Vagina (tissue), 2 donors: ENCODE measurements around the gene SLC17A7. TPM values are rescaled to one million over a fixed set of nuclear protein-coding genes. Genes with fewer than 3 reads are reported as not detected.

Experiments
- DNase-seq, 2 donors: peaks; one replicate each; pipeline ENCODE4 v3.0.0-alpha.2; 2017; ENCODE audit errors: extremely low spot score in 2 of 2
- H3K27ac ChIP-seq: fragments of 200-600 bp; sonication (generic); one replicate; pipeline ENCODE4 v1.5.1; 2019
- H3K27me3 ChIP-seq: fragments of 200-600 bp; sonication (generic); one replicate; pipeline ENCODE4 v1.5.1; 2019
- H3K36me3 ChIP-seq, 2 donors: fragments of 200-600 bp; sonication (generic); one replicate each; pipeline ENCODE4 v1.5.1; 2017 to 2019
- H3K4me1 ChIP-seq: fragments of 200-600 bp; sonication (generic); one replicate; pipeline ENCODE4 v1.5.1; 2019
- H3K4me3 ChIP-seq, 2 donors: fragments of 200-600 bp; sonication (generic); 1 replicate in 1 of 2; 2 replicates in 1 of 2; pipeline ENCODE4 v1.5.1; 2016 to 2019
- H3K9me3 ChIP-seq: fragments of 200-600 bp; sonication (generic); one replicate; pipeline ENCODE4 v1.5.1; 2019
- CTCF ChIP-seq, 3 experiments: fragments of 450-650 bp in 2 of 3; fragments of 200-600 bp in 1 of 3; sonication (generic) in 1 of 3; IDR thresholded peaks; one replicate each; pipeline ENCODE4 v1.5.1; 2017 to 2019; ENCODE audit warnings: antibody characterized with exemption in 3 of 3, mild to moderate bottlenecking in 2 of 3, moderate library complexity in 2 of 3
- POLR2A ChIP-seq, 2 donors: fragments of 450-650 bp; IDR thresholded peaks; one replicate each; pipeline ENCODE4 v1.6.1; 2017; ENCODE audit warnings: antibody characterized with exemption in 2 of 2, mild to moderate bottlenecking in 2 of 2, moderate library complexity in 2 of 2
- POLR2AphosphoS5 ChIP-seq, 2 donors: sonication (generic); formaldehyde crosslinking; IDR thresholded peaks; one replicate each; pipeline ENCODE4 v1.9.0; 2017; ENCODE audit warnings: antibody characterized with exemption in 2 of 2, mild to moderate bottlenecking in 2 of 2, low read depth in 1 of 2; ENCODE audit not compliant: insufficient read depth in 1 of 2
- intact Hi-C: fragments of 100-400 bp; cut with DNase I; formaldehyde crosslinking; loops from one replicate; pipeline ENCODE4 v1.15.1; 2023
- total RNA-seq: library from RNA; depleted of rRNA; stranded (reverse); fragments of >200 nt; gene quantifications from one replicate; pipeline ENCODE4 v1.2.3, GENCODE V29; 2016

SLC17A7 gene
- 0.74 TPM for total RNA-seq

DNA sequence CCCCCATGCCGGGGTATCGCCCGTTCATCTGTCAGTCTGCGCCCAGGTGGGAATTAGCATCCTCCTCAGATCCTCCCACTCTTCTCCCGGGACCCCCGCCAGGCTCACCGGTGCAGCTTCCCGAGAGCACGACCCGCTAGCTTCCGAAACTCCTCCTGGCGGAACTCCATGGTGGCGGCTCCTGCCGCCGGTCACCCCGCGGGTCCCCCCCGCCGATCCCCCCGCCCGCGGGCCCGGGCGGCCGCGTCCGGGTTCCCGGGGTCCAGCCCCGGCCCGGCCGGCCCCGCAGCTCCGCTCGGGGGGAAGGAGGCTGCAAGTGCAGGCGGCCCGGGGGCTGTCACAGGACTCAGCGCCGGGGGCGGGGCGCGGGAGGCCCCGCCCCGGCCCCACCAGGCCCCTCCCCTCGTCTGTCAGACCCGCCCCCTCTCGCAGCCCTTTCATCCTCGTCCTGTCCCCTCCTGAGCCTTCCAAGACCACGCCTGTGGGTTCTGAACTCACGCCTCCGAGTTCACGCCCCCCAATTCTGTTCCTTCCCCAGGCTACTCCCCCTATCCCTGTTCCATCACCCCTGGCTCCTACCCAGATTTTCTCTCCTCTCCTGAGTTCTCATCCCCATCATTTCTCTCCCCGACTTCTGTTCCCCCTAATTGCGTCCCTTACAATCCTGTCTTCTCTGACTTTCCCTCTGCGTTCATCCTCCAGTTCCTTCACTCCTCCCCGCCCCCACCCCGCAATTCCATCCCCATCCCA, at the start of gene SLC17A7:
TSS of gene SLC17A7 (minus strand) at position 318 of the 750 bp plus-strand sequence. CDS start at position 170, 148 bp downstream.
- H3K27ac ChIP-seq: peak within 1 kb of the TSS; percentile 83
- H3K4me3 ChIP-seq: peak within 1 kb of the TSS; percentile 70 to 90
- peaks cover 22% of the 10 kb centered on the region for H3K4me1 ChIP-seq
- intact Hi-C loops: loop anchor here (10.0 kb wide), 2 partner anchors 77 to 217 kb away; partner anchors contain the start of genes DKKL1 and TEAD2
- no peaks in the 10 kb centered on the region for H3K27me3 ChIP-seq
- DNase-seq: no peak
- no peaks in the 10 kb centered on the region for H3K9me3 ChIP-seq
- TF ChIP-seq POLR2A (IDR thresholded peaks at IDR 0.05): no peak
- TF ChIP-seq CTCF (IDR thresholded peaks at IDR 0.05): no peak
- TF ChIP-seq POLR2AphosphoS5 (IDR thresholded peaks at IDR 0.05; ENCODE audit: insufficient read depth in 1 of 2, low read depth in 1 of 2): no peak
- no peaks in the 10 kb centered on the region for H3K36me3 ChIP-seq

DNA sequence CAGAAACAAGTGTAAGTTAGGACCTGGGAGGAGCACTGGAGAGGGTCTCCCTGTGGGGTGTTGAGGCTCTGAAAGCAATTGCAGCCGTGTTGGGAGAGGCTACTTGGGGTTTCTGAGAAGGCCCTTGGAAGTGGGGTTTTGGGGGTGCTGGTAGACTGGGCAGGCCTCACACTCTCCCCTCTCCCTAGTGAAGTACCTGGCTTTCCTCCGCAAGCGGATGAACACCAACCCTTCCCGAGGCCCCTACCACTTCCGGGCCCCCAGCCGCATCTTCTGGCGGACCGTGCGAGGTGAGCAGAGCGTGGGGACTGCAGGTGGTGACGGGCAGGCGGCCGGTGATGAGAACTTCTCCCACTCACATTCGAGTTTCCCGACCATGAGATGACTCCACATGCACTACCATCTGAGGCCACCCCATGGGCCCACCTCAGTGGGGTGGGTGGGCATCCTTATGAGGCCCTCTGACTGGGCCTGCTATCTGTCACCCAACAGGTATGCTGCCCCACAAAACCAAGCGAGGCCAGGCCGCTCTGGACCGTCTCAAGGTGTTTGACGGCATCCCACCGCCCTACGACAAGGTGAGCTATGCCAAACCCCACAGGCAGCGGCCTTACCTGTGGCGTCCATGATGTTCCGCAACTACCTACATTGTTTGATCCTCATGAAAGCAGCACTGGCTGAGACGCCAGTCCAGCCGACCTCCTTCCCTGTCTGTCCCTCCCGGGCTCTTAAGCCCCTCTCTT, 49.1 kb upstream of the SLC17A7 start:
- peaks cover 0 to 35% of the 10 kb centered on the region in 2 donors for H3K36me3 ChIP-seq
- no peak overlapping the region for H3K27ac ChIP-seq
- no peaks in the 10 kb centered on the region for H3K27me3 ChIP-seq
- intact Hi-C loops: loop anchor here (10.0 kb wide), 1 partner anchor 174 kb away; the partner anchor contains the start of genes BCL2L12 and IRF3
- DNase-seq: no peak
- peak in 1 of 2 donors; percentile 36 for TF ChIP-seq POLR2AphosphoS5 (IDR thresholded peaks at IDR 0.05; ENCODE audit: insufficient read depth in 1 of 2, low read depth in 1 of 2)
- no peak for TF ChIP-seq POLR2A (IDR thresholded peaks at IDR 0.05)
- no peak for TF ChIP-seq CTCF (IDR thresholded peaks at IDR 0.05)
- no peaks in the 10 kb centered on the region for H3K9me3 ChIP-seq
- peaks cover 36% of the 10 kb centered on the region for H3K4me1 ChIP-seq
- no peak overlapping the region for H3K4me3 ChIP-seq

- intact Hi-C loops: loop anchor here (10.0 kb wide), 1 partner anchor 175 kb away; the partner anchor contains the start of genes BCL2L12 and IRF3
- DNase-seq: no peak
- Histone ChIP-seq H3K4me3 (peak overlapping the region; percentile 82 to 96), H3K27me3 (no peaks in the 10 kb centered on the region), H3K36me3 (peaks cover 0 to 35% of the 10 kb centered on the region in 2 donors), H3K27ac (peak overlapping the region; percentile 93), H3K9me3 (no peaks in the 10 kb centered on the region), H3K4me1 (peaks cover 33% of the 10 kb centered on the region)
- TF ChIP-seq POLR2A (IDR thresholded peaks at IDR 0.05) (no peak), CTCF (IDR thresholded peaks at IDR 0.05) (no peak), POLR2AphosphoS5 (IDR thresholded peaks at IDR 0.05; ENCODE audit: insufficient read depth in 1 of 2, low read depth in 1 of 2) (no peak)
Measured at GRCh38 chr19:49489601-49490167, 48.4 kb upstream of the SLC17A7 start.

DNA sequence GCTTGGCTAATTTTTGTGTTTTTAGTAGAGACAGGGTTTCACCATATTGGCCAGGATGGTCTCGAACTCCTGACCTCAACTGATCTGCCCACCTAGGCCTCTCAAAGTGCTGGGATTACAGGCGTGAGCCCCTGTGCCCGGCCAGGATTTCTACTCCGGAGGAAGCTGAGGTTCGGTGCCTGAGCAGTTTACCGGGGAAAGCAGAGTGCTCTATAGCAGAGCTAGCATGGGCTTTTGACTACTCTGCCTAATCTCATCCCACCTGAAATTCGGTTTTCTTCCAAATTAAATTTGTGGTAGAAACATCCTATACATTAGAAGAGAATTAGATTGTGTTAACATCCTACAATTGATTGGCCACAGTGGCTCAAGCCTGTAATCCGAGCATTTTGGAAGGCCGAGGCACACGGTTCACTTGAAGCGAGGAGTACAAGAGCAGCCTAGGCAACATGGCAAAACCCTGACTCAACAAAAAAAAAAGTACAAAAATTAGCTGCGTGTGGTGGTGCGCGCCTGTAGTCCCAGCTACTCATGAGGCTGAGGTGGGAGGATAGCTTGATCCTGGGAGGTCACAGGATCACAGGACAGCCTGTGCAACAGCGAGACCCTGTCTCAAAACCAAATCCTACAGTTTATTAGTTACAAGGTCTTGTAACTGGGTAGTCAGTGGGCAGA, 47.7 kb upstream of the SLC17A7 start:
- no peaks in the 10 kb centered on the region for H3K27me3 ChIP-seq
- peaks cover 0 to 35% of the 10 kb centered on the region in 2 donors for H3K36me3 ChIP-seq
- peak overlapping the region; percentile 93 for H3K27ac ChIP-seq
- peaks cover 33% of the 10 kb centered on the region for H3K4me1 ChIP-seq
- peak overlapping the region; percentile 82 to 96 for H3K4me3 ChIP-seq
- DNase-seq: no peak
- H3K9me3 ChIP-seq: no peaks in the 10 kb centered on the region
- TF ChIP-seq CTCF (IDR thresholded peaks at IDR 0.05): no peak
- TF ChIP-seq POLR2AphosphoS5 (IDR thresholded peaks at IDR 0.05; ENCODE audit: insufficient read depth in 1 of 2, low read depth in 1 of 2): no peak
- no peak for TF ChIP-seq POLR2A (IDR thresholded peaks at IDR 0.05)
- intact Hi-C loops: no loop called here
